ENCODE results near the gene ARHGAP18.

DNA sequence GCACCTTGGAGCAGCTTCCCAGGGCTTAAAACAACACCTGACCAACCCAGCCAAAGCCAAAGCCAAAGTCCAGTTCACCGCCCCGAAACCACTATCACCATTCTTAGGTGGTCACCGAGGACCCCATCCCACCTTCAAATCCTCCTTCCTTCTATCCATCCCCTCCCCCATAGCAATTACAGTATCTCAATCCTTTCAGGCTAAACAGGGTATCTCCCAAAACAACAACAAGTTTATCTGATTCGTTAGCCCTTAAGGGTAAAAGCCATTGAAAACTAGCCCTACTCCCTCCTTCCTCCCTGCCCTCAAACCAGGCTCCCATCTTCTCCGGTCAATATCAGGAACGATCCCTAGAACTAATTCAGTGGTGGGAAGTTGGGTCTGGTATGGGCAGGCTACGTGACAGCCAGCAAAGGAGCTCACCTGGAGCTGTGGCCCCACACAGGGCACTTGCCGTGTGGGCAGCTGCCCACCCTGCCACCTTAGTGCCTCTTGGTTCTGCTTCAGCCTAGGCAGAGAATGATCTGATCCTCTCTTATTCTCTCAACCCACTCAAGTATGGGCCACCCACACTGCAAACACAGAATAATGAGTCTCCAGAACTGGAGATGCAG, 2.0 kb downstream of the ARHGAP18 start:
- TF ChIP-seq, protein P1, sequence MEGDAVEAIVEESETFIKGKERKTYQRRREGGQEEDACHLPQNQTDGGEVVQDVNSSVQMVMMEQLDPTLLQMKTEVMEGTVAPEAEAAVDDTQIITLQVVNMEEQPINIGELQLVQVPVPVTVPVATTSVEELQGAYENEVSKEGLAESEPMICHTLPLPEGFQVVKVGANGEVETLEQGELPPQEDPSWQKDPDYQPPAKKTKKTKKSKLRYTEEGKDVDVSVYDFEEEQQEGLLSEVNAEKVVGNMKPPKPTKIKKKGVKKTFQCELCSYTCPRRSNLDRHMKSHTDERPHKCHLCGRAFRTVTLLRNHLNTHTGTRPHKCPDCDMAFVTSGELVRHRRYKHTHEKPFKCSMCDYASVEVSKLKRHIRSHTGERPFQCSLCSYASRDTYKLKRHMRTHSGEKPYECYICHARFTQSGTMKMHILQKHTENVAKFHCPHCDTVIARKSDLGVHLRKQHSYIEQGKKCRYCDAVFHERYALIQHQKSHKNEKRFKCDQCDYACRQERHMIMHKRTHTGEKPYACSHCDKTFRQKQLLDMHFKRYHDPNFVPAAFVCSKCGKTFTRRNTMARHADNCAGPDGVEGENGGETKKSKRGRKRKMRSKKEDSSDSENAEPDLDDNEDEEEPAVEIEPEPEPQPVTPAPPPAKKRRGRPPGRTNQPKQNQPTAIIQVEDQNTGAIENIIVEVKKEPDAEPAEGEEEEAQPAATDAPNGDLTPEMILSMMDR (IDR thresholded peaks at IDR 0.05; ENCODE audit: low read length): no peak
- TF ChIP-seq EZH2 (optimal IDR thresholded peaks at IDR 0.05; ENCODE audit: low read depth, low read length): no peak
